ENCODE measurements around the gene PLA2G2F.

DNA sequence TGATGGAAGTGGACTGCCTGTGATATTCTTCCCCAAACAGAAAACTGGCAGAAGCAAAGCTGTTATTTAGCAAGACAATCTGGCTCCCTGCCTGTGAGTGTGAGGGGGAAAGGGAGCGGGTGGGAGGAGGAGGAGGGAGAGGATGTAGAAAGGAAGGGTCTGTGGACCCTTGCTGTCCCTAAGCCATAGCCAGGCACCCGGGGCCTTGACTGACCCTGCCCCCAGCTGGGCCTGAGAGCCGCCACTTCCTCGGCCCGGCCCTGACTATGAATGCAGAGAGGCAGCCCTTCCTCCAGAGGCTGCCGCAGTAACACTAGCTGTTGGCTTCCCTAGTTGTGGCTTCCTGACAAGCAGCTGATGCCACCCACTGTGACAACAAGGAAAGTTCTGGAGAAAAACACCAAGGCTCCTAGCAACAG, 13.9 kb downstream of the PLA2G2F start:
- TF ChIP-seq, protein P1, sequence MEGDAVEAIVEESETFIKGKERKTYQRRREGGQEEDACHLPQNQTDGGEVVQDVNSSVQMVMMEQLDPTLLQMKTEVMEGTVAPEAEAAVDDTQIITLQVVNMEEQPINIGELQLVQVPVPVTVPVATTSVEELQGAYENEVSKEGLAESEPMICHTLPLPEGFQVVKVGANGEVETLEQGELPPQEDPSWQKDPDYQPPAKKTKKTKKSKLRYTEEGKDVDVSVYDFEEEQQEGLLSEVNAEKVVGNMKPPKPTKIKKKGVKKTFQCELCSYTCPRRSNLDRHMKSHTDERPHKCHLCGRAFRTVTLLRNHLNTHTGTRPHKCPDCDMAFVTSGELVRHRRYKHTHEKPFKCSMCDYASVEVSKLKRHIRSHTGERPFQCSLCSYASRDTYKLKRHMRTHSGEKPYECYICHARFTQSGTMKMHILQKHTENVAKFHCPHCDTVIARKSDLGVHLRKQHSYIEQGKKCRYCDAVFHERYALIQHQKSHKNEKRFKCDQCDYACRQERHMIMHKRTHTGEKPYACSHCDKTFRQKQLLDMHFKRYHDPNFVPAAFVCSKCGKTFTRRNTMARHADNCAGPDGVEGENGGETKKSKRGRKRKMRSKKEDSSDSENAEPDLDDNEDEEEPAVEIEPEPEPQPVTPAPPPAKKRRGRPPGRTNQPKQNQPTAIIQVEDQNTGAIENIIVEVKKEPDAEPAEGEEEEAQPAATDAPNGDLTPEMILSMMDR (IDR thresholded peaks at IDR 0.05; ENCODE audit: low read depth, low read length, poor library complexity, severe bottlenecking): no peak
- no peak for TF ChIP-seq EZH2phosphoT487 (IDR thresholded peaks at IDR 0.05; ENCODE audit: borderline replicate concordance, low read length)
